Fibroblast of skin of left quadriceps (primary cell): ENCODE results near the gene IL32.
"Not testable (repeated sequence)": the region's sequence is repeated elsewhere in the genome, so short reads cannot be mapped to it uniquely, and the experiment has no call there.

Experiments used
- DNase-seq, 2 experiments: peaks; one replicate each; pipeline ENCODE4 v3.0.0-alpha.2; 2013; ENCODE audit warnings: low read depth in 2 of 2

Gene IL32

GRCh38 chr16:3051494-3051893, 13.9 kb upstream of the IL32 start:
- DNase-seq = no peak

GRCh38 chr16:3052571-3053329, 12.7 kb upstream of the IL32 start:
- DNase-seq = not testable (repeated sequence)

DNA sequence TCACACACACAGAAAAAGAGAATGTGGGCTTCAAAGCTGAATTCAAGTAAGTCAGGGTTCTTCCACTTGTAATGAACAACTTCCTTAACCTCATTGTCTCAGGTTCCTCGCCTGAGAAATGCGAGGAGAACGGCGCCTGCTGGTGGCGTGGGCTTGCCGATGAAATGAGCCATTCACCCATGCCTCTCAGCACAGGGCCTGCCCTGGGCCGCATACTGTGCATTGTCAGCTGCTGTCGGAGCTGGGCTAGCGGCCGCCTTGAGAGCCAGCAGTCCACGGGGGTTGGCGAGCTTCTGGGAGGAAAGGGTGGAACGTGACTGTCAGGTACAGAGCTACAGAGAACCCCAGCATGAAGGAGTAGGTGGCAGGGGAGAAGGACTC, 12.1 kb upstream of the IL32 start:
- DNase-seq = not testable (repeated sequence)

GRCh38 chr16:3054965-3055733, 10.3 kb upstream of the IL32 start:
- DNase-seq = no peak

DNA sequence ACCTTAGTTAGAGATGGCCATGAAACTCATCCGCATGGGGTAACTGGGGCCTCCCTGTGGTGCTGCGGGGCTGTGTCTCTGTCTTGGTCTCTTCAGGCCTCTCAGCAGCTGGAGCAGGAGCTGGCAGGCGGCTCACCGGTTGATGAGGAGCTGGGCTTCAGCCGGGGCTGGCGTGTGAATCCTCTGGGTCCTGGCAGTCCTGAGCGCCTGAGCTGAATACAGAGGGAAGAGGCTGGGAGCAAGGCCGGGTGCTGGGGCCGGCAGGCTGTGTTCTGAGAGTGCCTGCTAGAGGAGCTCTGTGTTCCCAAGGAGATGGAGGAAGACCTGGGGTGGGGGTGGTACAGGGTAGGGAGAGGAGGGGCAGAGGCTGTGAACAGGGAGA, 9.7 kb upstream of the IL32 start:
- not testable (repeated sequence) for DNase-seq

GRCh38 chr16:3056336-3057180, 8.9 kb upstream of the IL32 start:
- no peak for DNase-seq

GRCh38 chr16:3057181-3058138, 8.0 kb upstream of the IL32 start:
- no peak for DNase-seq

GRCh38 chr16:3058139-3059030, 7.1 kb upstream of the IL32 start:
- no peak for DNase-seq

GRCh38 chr16:3059041-3059722, 6.3 kb upstream of the IL32 start:
- peak; percentile 58 to 67 for DNase-seq

GRCh38 chr16:3059723-3060242, 5.7 kb upstream of the IL32 start:
- no peak for DNase-seq

DNA sequence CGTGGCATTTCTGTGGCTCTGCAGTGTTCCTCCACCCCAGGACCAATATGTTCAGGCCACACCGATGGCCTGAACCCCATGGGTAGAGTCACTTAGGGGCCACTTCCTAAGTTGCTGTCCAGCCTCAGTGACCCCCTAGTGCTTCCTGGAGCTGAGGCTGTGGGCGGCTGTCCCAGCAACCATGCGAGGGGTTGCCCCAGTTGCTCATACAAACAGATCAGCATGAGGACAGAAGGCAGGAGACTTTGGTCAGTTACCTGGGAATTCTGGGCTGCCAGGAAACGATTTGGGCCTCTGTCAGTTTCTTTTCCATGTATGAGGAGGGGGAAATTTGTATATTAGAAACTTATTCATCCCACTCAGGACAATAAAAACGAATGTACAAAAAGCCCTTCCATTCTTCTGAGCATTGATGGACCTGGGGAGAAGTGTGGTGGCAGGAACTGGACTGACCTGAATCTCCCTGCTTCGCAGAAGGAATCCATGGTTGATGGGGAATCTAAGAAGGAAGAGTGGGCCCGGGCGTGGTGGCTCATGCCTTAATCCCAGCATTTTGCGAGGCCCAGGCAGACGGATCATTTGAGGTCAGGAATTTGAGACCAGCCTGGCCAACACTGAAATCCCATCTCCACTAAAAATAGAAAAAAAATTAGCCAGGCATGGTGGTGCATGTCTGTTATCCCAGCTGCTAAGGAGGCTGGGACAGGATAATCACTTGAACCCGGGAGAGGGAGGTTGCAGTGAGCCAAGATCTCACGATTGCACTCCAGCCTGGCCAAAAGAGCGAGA, 4.9 kb upstream of the IL32 start:
- no peak for DNase-seq

- DNase-seq = no peak
These were observed 2.9 kb upstream of the IL32 start for GRCh38 chr16:3062553-3062952.

GRCh38 chr16:3063625-3064386, 1.6 kb upstream of the IL32 start:
- no peak for DNase-seq

- no peak for DNase-seq
These were observed 451 bp downstream of the IL32 start for GRCh38 chr16:3065742-3066439.

DNA sequence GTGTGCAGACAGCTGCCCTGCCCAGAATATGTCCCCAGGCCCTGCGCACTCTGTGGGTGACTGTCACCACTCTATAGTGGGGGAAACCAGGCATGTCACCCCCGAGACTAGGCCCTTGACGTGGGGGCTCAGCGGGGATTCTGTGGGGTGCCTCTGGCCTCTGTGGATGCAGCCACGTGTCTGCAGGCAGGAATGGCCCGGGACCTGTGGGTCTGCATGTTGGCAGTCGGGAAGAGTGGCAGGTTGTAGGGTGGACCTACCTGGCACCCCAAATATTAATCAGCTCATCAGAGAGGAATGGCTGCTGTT, 954 bp downstream of the IL32 start:
- DNase-seq = no peak

DNA sequence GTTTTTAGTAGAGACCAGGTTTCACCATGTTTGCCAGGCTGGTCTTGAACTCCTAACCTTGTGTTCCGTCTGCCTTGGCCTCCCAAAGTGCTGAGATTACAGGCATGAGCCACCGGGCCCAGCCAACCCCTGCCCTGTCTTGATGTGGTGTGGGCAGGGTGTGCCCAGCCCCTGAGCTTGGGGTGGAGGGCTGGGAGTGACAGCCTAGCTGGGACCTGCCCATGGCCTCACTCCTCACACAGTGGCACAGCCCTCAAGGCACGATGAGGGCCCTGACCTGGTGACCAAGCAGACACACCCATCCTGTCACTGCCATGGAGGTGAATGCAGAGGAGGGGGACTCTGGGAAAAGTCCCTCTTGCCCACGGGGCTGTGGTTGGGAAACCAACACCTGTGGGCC, 3.0 kb downstream of the IL32 start:
- DNase-seq = no peak

- not testable (repeated sequence) for DNase-seq
These were observed 3.7 kb downstream of the IL32 start for GRCh38 chr16:3069146-3069545.
